ENCODE data around the gene ZNF329. TPM values are rescaled to one million over a fixed set of nuclear protein-coding genes. Genes with fewer than 3 reads are reported as not detected.
A peak's percentile ranks its signal among the peaks of the same experiment; 100 is the strongest.

The ZNF329 gene
- total and polyA plus RNA-seq, 2 of the 13 experiments (the other 11 are each of a cell fraction or from before 2014, with no cell fraction given), result 3.8 to 9.6 TPM

GRCh38 chr19:58182989-58183816 lies 32.6 kb upstream of the ZNF329 start, which contains the start of gene ZNF274:
Gene ZNF274 (plus strand): TSS chr19:58183061. CDS start chr19:58183966, 905 bp downstream.
- no TSS peak for BruUV-seq (replicated peaks)
- intact Hi-C loops (cut with micrococcal nuclease; ENCODE audit: unreplicated experiment), result loop anchor here (1.0 to 5.0 kb wide), 5 partner anchors 44 to 204 kb away; partner anchors contain the start of genes ERVK3-1, RPS5, ZNF544 and ZNF8
- ATAC-seq, result peak; percentile 92
- no peak for TF ChIP-seq ZNF33A (CRISPR knock-in tag; IDR thresholded peaks at IDR 0.05; ENCODE audit: borderline replicate concordance)
- TF ChIP-seq ZSCAN12 (CRISPR knock-in tag; IDR thresholded peaks at IDR 0.05), result no peak
- no peak for TF ChIP-seq NRL (CRISPR knock-in tag; IDR thresholded peaks at IDR 0.05; ENCODE audit: borderline replicate concordance)
- TF ChIP-seq KDM4B (CRISPR knock-in tag; IDR thresholded peaks at IDR 0.05), result no peak; the same call in 1 of the 2 replicates
- TF ChIP-seq SMC3 (IDR thresholded peaks at IDR 0.05; ENCODE audit: low read length), result no peak
- TF ChIP-seq ZFP90 (CRISPR knock-in tag; IDR thresholded peaks at IDR 0.05; ENCODE audit: borderline replicate concordance), result no peak
- no peak for TF ChIP-seq ZBTB25 (CRISPR knock-in tag; IDR thresholded peaks at IDR 0.05)
- TF ChIP-seq, protein P1, sequence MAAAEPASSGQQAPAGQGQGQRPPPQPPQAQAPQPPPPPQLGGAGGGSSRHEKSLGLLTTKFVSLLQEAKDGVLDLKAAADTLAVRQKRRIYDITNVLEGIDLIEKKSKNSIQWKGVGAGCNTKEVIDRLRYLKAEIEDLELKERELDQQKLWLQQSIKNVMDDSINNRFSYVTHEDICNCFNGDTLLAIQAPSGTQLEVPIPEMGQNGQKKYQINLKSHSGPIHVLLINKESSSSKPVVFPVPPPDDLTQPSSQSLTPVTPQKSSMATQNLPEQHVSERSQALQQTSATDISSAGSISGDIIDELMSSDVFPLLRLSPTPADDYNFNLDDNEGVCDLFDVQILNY (CRISPR knock-in tag; conservative IDR thresholded peaks at IDR 0.05), result peak; percentile 24; the same call in 1 of the 2 replicates
- peak; percentile 22; the same call in 1 of the 2 replicates for TF ChIP-seq BRCA1 (CRISPR knock-in tag; IDR thresholded peaks at IDR 0.05)
- peak; percentile 60; the same call in 1 of the 2 replicates for TF ChIP-seq STAT6 (CRISPR knock-in tag; IDR thresholded peaks at IDR 0.05; ENCODE audit: borderline replicate concordance)
- TF ChIP-seq ARID2 (CRISPR knock-in tag; IDR thresholded peaks at IDR 0.05; ENCODE audit: borderline replicate concordance), result peak; percentile 48; the same call in 1 of the 2 replicates
- TF ChIP-seq CBX5 (CRISPR knock-in tag; IDR thresholded peaks at IDR 0.05; ENCODE audit: borderline replicate concordance), result peak; percentile 64; the same call in 1 of the 2 replicates
- TF ChIP-seq ZNF704 (CRISPR knock-in tag; IDR thresholded peaks at IDR 0.05; ENCODE audit: borderline replicate concordance), result peak; percentile 18; the same call in 1 of the 2 replicates
- TF ChIP-seq ZNF740 (CRISPR knock-in tag; IDR thresholded peaks at IDR 0.05), result no peak
- TF ChIP-seq FOXK1 (CRISPR knock-in tag; IDR thresholded peaks at IDR 0.05; ENCODE audit: borderline replicate concordance, low read depth), result peak; percentile 59; the same call in 1 of the 2 replicates
- no peak for TF ChIP-seq SIN3B (IDR thresholded peaks at IDR 0.05; ENCODE audit: low read length)

More at GRCh38 chr19:58182989-58183816, 32.6 kb upstream of the ZNF329 start, which contains the start of gene ZNF274:
- WGBS (ENCODE audit: low lambda C conversion rate), result under 1% methylated on average over 24 of the region's 80 CpGs
- H3K27ac ChIP-seq (ENCODE audit: extremely low read length, insufficient read depth, low read length), result peak within 1 kb of the TSS; percentile 100
- peak within 1 kb of the TSS; percentile 20 for H2AFZ ChIP-seq (ENCODE audit: low read length)
- FAIRE-seq (peak; percentile 26), DNase-seq (ENCODE audit: low spot score) (peak; percentile 90)
- H3K9me3 ChIP-seq (ENCODE audit: low read length), result peaks cover 65% of the 10 kb centered on the region
- ChIA-PET POLR2A (interaction anchor here (0.6 to 1.9 kb wide), 20 partner anchors 12 to 777 kb away, joined by 3 to 16 read pairs (median 4); partner anchors contain the start of genes ERVK3-1, TRIM28, ZBTB45 and ZNF329), CTCF (ENCODE audit: low intra/inter-chr PET ratio, low total read pairs) (interaction anchor here (1.6 kb wide), 1 partner anchor 127 kb away, joined by 11 read pairs; no protein-coding TSS in a partner anchor)
- peak within 1 kb of the TSS; percentile 77 to 93 (median 88) for H3K4me3 ChIP-seq (replicated peaks in 1 of 3; ENCODE audit: insufficient read depth in 1 of 3, low read depth in 2 of 3, low read length in 3 of 3)
- H3K36me3 ChIP-seq (replicated peaks in 1 of 2; ENCODE audit: control insufficient read depth in 1 of 2, insufficient read depth in 2 of 2, low read length in 2 of 2), result peaks cover 20 to 28% of the 10 kb centered on the region in 2 experiments
- H3K9ac ChIP-seq (ENCODE audit: insufficient read depth, low read depth, low read length), result peak within 1 kb of the TSS; percentile 96
- no peaks in the 10 kb centered on the region for H4K20me1 ChIP-seq (ENCODE audit: insufficient read depth, low read length)
- H3K4me2 ChIP-seq (ENCODE audit: low read depth, low read length), result peak within 1 kb of the TSS; percentile 93
- H3K27me3 ChIP-seq (ENCODE audit: control insufficient read depth in 1 of 2, insufficient read depth in 2 of 2, low read length in 2 of 2), result no peaks in the 10 kb centered on the region; a peak in 1 of 5 replicates
- in situ Hi-C loops (cut with HindIII; ENCODE audit: extremely low pct_ligation_motif_present, low pct_unique_long_range_greater_than_20kb), result loop anchor here (5.0 kb wide), 1 partner anchor 124 kb away; the partner anchor contains the start of gene ERVK3-1
- peaks cover 10% of the 10 kb centered on the region for H3K79me2 ChIP-seq (ENCODE audit: insufficient read depth, low read length)
- H3K4me1 ChIP-seq (ENCODE audit: insufficient read depth, low read length), result peaks cover 12% of the 10 kb centered on the region
